ENCODE results near the gene MXI1. TPM values are rescaled to one million over a fixed set of nuclear protein-coding genes. Genes with fewer than 3 reads are reported as not detected.

The MXI1 gene
- total and polyA plus RNA-seq, 9 donors, result 41.9 to 100 (median 63.5) TPM

DNA sequence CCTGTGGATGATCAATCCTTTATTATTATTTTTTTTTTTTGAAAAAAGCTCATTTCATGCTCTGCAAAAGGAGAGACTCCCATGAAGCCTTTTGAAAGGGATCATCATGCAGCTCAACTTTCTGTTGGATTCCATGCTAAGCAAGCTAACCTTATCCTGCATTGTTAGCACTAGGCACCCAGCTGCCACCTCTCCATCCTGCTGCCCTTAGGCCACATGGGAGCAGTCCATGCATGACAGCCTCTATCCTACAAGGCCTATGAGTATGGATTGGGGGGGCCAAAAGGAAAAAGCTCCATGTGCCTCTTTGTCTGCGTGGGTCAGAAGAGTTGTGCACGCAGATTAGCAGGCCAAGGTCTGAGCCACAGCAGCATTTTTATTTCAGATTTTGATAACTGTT lies 78.1 kb downstream of the MXI1 start:
- Histone ChIP-seq H3K36me3 (no peaks in the 10 kb centered on the region), H3K4me3 (no peak overlapping the region), H3K27ac (no peak overlapping the region), H3K4me1 (ENCODE audit: insufficient read depth) (peaks cover 3% of the 10 kb centered on the region), H3K9me3 (no peaks in the 10 kb centered on the region), H3K27me3 (no peaks in the 10 kb centered on the region)
- no peak for TF ChIP-seq POLR2A (IDR thresholded peaks at IDR 0.05)
- TF ChIP-seq EP300 (IDR thresholded peaks at IDR 0.05), result no peak
- TF ChIP-seq, protein P1, sequence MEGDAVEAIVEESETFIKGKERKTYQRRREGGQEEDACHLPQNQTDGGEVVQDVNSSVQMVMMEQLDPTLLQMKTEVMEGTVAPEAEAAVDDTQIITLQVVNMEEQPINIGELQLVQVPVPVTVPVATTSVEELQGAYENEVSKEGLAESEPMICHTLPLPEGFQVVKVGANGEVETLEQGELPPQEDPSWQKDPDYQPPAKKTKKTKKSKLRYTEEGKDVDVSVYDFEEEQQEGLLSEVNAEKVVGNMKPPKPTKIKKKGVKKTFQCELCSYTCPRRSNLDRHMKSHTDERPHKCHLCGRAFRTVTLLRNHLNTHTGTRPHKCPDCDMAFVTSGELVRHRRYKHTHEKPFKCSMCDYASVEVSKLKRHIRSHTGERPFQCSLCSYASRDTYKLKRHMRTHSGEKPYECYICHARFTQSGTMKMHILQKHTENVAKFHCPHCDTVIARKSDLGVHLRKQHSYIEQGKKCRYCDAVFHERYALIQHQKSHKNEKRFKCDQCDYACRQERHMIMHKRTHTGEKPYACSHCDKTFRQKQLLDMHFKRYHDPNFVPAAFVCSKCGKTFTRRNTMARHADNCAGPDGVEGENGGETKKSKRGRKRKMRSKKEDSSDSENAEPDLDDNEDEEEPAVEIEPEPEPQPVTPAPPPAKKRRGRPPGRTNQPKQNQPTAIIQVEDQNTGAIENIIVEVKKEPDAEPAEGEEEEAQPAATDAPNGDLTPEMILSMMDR (IDR thresholded peaks at IDR 0.05), result no peak
- DNase-seq, result no peak
- WGBS, 3 donors, result 94 to 98% (median 94%) methylated on average over 2 of the region's 2 CpGs
- intact Hi-C loops (cut with DNase I), result loop anchor here in 1 of 4 donors (10.0 kb wide), 1 partner anchor 401 kb away; no protein-coding TSS in a partner anchor

DNA sequence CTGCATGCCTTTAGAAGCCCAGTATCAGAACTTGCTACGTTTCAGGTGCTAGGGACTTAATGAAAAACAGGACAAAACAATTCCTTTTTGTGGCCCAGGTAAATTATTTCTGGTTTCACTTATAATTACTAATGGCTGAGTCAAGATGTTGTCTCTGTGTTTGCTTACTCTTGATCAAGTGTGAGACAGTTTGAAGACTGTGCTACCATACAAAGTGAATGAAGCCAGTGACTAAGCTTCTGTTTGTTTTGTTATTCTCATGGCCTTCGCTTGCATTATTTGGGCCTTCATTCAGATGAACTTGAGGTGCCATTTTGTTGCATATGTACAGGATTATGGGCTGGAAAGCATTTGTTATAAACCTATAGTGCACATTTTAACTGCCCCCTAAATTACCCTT lies 79.4 kb downstream of the MXI1 start:
- Histone ChIP-seq H3K9me3 (no peaks in the 10 kb centered on the region), H3K4me1 (ENCODE audit: insufficient read depth) (peaks cover 3% of the 10 kb centered on the region), H3K36me3 (no peaks in the 10 kb centered on the region), H3K27me3 (no peaks in the 10 kb centered on the region), H3K27ac (no peak overlapping the region), H3K4me3 (no peak overlapping the region)
- DNase-seq, result no peak
- intact Hi-C loops (cut with DNase I), result loop anchor here in 1 of 4 donors (10.0 kb wide), 1 partner anchor 402 kb away; no protein-coding TSS in a partner anchor
- TF ChIP-seq POLR2A (IDR thresholded peaks at IDR 0.05), result no peak
- no peak for TF ChIP-seq EP300 (IDR thresholded peaks at IDR 0.05)
- TF ChIP-seq, protein P1 (IDR thresholded peaks at IDR 0.05), result no peak
- WGBS, 3 donors, result 88 to 90% (median 88%) methylated on average over 2 of the region's 2 CpGs

DNA sequence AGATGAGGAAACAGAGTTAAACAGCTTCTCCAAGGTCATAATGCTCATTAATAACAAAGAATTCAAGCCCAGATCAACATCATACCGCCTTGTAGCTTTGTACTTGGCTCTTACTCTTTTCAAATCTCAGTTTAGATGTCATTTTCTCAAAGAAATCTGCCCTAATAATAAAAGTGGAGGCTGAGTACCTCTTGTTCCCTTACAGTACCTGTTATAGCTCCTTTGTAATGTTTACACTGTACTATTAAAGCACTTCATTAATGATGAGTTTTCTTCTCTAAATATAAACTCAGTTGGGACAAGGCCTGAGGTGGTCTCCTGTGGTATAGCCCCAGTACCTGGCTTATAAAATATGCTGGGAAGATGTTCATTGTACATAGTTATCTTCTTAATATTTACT lies 89.6 kb downstream of the MXI1 start:
- no peak overlapping the region for H3K27ac ChIP-seq
- intact Hi-C loops (cut with DNase I), result no loop called here
- DNase-seq, result no peak
- H3K27me3 ChIP-seq, result no peaks in the 10 kb centered on the region
- WGBS, 3 donors, result 29 to 55% (median 31%) methylated on average over 1 of the region's 1 CpG
- H3K4me1 ChIP-seq (ENCODE audit: insufficient read depth), result no peaks in the 10 kb centered on the region
- no peaks in the 10 kb centered on the region for H3K9me3 ChIP-seq
- peaks cover 3% of the 10 kb centered on the region for H3K36me3 ChIP-seq
- no peak for TF ChIP-seq EP300 (IDR thresholded peaks at IDR 0.05)
- no peak for TF ChIP-seq POLR2A (IDR thresholded peaks at IDR 0.05)
- TF ChIP-seq, protein P1 (IDR thresholded peaks at IDR 0.05), result no peak
- no peak overlapping the region for H3K4me3 ChIP-seq

DNA sequence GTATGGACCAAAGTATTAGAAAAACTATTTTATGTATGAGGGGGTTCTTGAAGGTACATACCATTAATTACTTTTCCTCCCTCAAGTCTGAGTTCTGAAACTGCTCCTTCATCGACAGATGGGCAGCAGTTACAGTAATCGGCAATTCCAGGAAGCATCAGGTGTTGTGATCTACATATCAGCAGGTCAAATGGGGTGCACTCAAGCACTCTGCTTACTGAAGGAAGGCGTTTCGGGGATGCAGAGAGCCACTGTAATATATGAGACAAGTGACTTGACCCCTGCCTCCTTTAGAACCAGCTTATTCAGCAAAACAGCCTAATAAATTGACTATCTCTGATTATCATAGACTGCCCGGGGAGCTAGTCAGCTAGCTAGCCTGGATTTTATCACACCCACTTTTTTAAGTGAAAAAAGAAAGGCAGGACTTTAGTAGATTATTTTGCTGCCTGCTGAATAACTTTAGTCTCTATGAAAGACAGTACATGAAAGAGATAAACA lies 93.1 kb downstream of the MXI1 start:
- H3K27me3 ChIP-seq, result no peaks in the 10 kb centered on the region
- H3K27ac ChIP-seq, result no peak overlapping the region
- H3K36me3 ChIP-seq, result peaks cover 3% of the 10 kb centered on the region
- H3K4me3 ChIP-seq, result no peak overlapping the region
- no peak for DNase-seq
- H3K9me3 ChIP-seq, result no peaks in the 10 kb centered on the region
- WGBS, 3 donors, result 54 to 64% (median 62%) methylated on average over 5 of the region's 5 CpGs
- no peak for TF ChIP-seq POLR2A (IDR thresholded peaks at IDR 0.05)
- TF ChIP-seq EP300 (IDR thresholded peaks at IDR 0.05), result no peak
- TF ChIP-seq, protein P1 (IDR thresholded peaks at IDR 0.05), result no peak
- intact Hi-C loops (cut with DNase I), result loop anchor here in 1 of 4 donors (5.0 kb wide), 1 partner anchor 252 kb away; no protein-coding TSS in a partner anchor
- no peaks in the 10 kb centered on the region for H3K4me1 ChIP-seq (ENCODE audit: insufficient read depth)
